HG03135 (cell line): ENCODE data around the gene SERPINA12.

Experiments
- ATAC-seq: cut with Tn5 transposase; IDR thresholded peaks from one replicate; pipeline ENCODE4 v1.9.1; 2021; ENCODE audit warnings: mild to moderate bottlenecking, moderate library complexity; ENCODE audit not compliant: unreplicated experiment

Gene SERPINA12

DNA sequence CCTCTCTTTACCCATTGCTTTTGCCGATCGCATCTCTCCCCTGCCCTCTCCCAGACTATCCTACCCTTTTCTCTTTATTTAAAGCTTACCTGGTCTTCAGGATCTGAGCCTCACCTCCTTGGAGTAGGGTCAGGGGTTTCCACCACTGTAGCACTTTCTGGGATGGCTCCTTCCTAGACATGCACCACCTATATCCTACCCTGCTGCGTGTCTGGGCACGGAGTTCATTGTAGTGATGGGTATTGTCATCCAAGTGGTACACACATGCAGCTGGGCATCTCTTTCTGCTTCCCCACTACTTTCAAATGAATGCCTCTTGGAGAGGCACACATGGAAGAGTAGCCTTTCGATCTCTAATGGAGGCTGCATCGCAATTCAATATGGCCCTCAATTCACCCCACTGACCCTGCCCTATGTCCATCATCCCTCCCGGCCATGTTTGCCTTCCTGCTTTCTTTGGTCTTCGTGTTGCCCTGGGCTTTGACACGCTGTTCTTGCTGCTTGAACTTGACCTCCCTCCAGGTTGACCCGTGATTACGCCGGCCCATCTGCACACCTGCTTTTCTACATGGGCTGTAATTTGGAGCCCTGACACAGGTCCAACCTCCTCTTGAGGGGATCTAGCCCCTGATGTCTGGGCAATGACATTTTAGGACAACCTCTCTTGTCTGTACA is 67.6 kb downstream of the SERPINA12 start:
- ATAC-seq: no peak

DNA sequence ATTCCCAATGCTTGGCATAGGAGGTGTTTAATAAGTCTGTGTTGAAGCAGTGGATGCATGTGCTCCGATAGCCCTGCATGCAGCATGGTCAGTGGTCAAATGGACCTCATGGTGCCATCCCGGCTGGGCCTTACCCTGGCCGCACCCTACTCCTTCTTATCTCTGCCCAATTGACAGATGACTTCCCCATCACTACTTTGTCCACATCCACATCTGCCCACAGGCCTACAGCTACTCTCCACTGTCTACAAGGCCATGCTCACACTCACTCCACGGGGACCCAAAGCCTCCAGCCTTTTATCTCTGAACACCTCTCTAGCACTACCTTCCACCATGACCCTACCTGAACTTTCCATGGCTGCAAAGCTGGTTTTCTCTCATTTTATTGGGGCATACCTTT is 68.1 kb downstream of the SERPINA12 start:
- ATAC-seq: no peak

DNA sequence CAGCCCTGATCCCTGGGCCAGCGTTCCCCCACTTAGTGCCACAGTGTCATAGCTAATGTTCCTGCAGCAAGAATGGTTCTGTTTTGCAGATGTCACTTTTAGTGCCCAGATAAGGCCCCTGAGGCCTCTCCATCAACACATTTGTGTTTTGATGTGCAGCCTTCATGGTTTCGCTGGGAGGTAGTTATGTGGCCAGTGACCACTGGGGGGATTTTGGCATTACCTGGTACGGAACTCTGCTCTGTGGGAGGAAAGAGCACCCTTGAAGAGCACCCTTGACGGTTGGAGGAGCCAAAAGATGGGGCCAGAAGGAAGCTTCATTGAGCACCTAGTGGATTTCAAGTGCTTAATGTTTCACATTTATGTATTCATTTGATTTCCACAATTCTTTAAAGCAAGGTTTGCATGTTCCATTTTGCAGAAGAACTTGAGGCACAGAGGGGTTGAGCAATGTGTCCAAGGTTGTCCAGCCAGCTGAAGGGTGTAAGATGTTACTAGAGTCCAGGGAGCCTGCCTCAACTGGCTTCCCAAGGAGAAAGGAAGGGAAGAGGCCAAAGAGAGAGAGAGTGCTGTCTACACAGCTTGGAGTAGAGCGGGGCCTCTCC is 69.7 kb downstream of the SERPINA12 start:
- ATAC-seq: no peak
